ENCODE data around the gene GAS1. TPM values are rescaled to one million over a fixed set of nuclear protein-coding genes. Genes with fewer than 3 reads are reported as not detected.

The GAS1 gene
- total RNA-seq, 1 donor from 2014 or later = 91.5 TPM

DNA sequence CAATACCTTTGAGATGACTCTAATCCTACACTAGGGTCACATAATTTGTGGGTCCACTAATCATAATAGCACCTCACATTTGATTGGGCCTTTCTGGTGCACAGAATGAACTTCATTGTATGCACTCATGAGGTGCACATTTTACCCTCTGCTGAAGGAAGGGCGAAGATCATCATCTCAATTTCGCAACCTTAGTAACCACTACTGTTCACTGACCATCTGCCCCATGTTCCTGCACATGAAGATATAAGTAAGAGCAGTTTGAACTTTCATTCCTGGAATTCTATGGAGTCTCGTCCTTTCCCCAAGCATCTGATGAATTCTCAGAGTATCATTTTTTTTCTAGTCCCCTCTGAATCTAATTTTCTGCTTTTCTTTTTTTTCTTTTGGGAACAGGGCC is 21.2 kb downstream of the GAS1 start:
- DNase-seq (ENCODE audit: low spot score) = no peak

- DNase-seq (ENCODE audit: low spot score) = no peak
Measured at GRCh38 chr9:86925686-86926085, 21.6 kb downstream of the GAS1 start.

DNA sequence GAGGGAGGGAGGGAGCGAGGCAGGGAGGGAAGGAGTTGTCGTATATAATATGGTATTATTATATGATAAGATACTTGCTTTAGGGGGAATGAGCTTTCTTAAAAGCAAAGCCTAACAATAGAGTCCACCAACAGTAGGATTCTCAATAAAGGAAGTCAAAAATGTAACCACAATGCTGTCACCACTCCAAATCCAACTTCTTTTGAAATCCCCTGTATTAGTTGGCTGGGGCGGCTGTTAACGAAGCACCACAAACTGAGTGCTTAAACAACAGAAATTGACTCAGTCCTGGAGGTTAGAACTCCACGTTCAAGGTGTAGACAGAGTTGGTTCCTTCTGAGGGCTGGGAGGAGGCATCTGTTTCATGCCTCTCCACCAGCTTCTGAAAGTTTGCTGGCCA is 23.1 kb downstream of the GAS1 start:
- DNase-seq (ENCODE audit: low spot score) = no peak

- DNase-seq (ENCODE audit: low spot score) = no peak
Measured at GRCh38 chr9:86921151-86921923, 26.0 kb downstream of the GAS1 start.

DNA sequence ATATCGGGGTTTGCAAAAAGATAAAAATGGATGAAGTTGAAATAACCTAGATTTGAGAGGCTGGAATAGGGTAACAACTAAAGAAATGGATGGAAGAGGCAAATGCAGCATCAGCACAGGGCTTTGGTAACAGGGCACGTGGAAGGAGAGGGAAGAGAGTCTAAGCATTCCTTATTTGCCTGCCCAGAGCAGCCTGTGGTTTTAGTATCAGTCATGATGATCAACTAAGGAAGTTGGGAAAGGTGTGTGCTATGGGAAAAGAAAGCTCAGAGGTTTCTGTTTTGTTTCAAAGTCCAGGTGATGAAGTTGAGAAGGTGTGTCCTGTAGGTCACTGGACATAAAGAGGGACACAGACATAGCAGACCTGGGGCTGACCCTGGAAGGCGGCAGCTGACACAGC is 28.8 kb downstream of the GAS1 start:
- DNase-seq (ENCODE audit: low spot score) = no peak

DNA sequence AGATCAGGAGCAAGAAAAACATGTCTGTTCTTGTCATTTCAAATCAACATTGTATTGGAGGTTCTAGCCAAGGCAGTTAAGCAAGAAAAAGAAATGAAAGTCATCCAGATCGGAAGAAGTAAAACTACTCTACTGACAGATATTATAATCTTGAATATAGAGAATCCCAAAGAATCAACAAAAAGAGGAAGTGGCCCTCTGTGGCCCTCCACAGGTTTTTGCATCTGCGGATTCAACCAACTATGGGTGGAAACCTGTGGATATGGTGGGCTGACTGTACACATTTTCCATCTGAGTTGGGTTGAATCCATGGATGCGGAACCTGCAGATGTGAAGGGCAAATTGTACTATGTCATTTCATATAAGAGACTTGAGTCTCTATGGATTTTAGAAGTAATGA is 35.1 kb downstream of the GAS1 start:
- DNase-seq (ENCODE audit: low spot score) = no peak

DNA sequence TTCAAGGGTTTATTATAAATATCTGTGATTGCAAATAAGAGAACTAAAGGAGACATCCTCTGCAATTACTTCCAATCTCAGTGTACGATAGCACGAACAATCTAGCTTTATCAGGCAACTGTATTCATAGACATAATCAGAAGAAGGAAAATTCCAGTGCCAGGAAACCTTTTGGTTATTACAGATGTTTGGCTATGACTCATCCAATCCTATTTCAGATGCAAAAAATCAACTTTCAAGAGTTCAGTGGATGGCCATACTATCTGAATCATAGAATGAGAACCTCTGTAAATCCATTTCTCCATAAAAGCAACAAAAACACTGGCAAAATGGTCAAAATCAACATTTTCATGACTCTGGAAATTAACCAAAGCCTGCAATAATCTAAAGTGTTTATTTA is 37.9 kb downstream of the GAS1 start:
- no peak for DNase-seq (ENCODE audit: low spot score)

DNA sequence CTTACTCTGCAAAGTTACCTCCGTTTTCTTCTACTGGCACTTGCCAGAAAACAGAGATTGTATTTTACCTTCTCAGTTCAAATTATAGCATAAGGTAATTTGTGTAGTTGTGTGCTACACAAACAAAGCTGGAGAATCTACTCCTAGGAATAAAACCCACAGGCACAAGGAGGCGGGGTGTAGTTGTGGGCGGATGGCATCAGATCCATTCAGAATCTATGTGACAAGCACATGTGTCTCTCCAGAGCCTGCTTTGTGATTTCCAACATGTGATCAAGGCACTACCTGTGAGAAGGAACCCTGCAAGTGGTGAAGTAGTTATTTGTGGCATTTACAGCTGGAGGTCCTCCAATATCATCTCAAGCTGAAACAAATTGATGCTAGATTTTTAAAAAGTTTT is 39.0 kb downstream of the GAS1 start:
- DNase-seq (ENCODE audit: low spot score) = no peak

- no peak for DNase-seq (ENCODE audit: low spot score)
Measured at GRCh38 chr9:86907346-86907745, 40.0 kb downstream of the GAS1 start.

DNA sequence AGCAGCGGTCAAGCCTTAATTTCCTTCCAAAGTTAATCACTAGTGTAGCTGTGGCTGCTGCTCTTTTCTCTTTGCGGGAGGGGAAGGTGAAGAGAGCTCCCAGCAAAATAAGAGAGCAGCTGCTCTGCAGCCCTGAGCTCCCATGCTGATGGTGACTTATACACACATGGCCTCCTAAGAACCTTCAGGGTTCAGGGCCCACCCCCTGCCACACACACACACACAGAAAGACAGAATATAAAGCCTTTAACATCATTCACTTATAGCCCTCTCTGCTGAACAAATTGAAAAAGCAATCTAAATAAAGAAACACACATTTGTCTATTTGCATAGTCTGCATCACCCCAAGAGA is 43.6 kb downstream of the GAS1 start:
- DNase-seq (ENCODE audit: low spot score) = no peak

DNA sequence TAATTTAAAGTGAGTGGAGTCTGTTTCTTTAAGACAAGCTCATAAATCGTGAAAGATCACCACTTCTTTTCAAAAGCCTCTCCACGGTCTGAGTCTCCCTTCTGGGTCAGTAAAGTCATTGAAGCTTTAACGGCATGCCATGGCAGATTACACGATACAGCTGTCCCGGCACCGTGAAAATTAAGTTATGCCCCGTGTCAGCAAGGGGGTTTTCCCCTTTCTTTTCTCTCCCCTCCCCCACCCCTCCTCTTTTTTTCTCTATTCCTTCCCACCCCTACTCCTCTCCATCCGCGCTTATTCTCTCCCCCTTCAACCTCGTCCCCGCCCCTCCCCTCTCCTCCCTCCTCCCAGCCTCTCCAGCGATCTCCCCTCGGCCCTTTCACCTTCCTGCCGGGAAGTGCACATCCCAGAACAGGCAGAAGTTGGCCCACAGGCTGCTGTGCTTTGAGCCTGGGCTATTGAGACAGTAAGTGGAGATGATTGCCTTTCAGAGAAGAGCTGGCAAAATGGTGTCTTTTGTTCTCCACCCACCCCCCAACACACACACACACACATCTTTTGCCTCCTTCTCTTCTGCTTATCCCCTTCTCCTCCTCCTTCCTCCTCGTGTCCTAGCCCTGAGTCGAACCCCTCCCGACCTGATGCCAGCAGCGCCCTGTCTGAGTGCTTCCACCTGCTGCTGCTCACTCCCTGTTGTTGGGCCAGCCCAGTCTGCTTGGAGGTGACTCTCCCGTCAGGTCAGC is 44.1 kb downstream of the GAS1 start:
- no peak for DNase-seq (ENCODE audit: low spot score)

GRCh38 chr9:86902586-86902985 is 44.7 kb downstream of the GAS1 start:
- DNase-seq (ENCODE audit: low spot score) = no peak

GRCh38 chr9:86902176-86902575 is 45.1 kb downstream of the GAS1 start:
- no peak for DNase-seq (ENCODE audit: low spot score)

DNA sequence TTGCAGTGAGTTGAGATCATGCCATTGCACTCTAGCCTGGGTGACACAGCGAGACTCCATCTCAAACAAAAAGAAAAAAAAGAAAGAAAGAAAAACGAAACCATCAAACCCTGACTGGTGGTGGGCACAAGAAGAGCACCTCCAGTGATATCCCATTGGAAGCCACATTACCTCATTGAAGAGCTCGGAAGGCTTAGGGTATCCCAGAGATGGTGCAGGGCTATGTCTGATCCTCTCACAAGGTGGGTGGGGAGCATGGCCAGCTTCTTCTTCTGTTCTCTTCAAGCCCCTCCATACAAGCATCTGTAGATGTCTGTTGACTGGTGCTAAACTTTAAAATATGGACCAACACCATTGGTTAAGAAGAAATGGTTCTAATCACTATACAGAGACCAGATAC is 45.8 kb downstream of the GAS1 start:
- no peak for DNase-seq (ENCODE audit: low spot score)

Measured in mesenteric fat pad (tissue), 1 donor.